Measurements from ENCODE around the gene CRMP1.

CRMP1 gene

GRCh38 chr4:5888222-5889001, 4.5 kb downstream of the CRMP1 start:
- no peak for DNase-seq (ENCODE audit: low read depth, low spot score)

- DNase-seq (ENCODE audit: low read depth, low spot score) = no peak
These were observed 5.3 kb downstream of the CRMP1 start for GRCh38 chr4:5887361-5888221.

- no peak for DNase-seq (ENCODE audit: low read depth, low spot score)
These were observed 5.9 kb downstream of the CRMP1 start for GRCh38 chr4:5887011-5887360.

GRCh38 chr4:5885733-5886132, 7.2 kb downstream of the CRMP1 start:
- DNase-seq (ENCODE audit: low read depth, low spot score) = no peak

GRCh38 chr4:5884796-5885195, 8.1 kb downstream of the CRMP1 start:
- DNase-seq (ENCODE audit: low read depth, low spot score) = no peak

GRCh38 chr4:5883916-5884315, 9.0 kb downstream of the CRMP1 start:
- no peak for DNase-seq (ENCODE audit: low read depth, low spot score)

- DNase-seq (ENCODE audit: low read depth, low spot score) = no peak
These were observed 9.9 kb downstream of the CRMP1 start for GRCh38 chr4:5882947-5883346.

GRCh38 chr4:5881340-5881739, 11.5 kb downstream of the CRMP1 start:
- DNase-seq (ENCODE audit: low read depth, low spot score) = no peak

- DNase-seq (ENCODE audit: low read depth, low spot score) = no peak
These were observed 14.5 kb downstream of the CRMP1 start for GRCh38 chr4:5878359-5878758.

GRCh38 chr4:5877392-5877791, 15.5 kb downstream of the CRMP1 start:
- DNase-seq (ENCODE audit: low read depth, low spot score) = no peak

- no peak for DNase-seq (ENCODE audit: low read depth, low spot score)
These were observed 18.0 kb downstream of the CRMP1 start for GRCh38 chr4:5874811-5875449.

GRCh38 chr4:5870701-5871100, 22.2 kb downstream of the CRMP1 start:
- DNase-seq (ENCODE audit: low read depth, low spot score) = no peak

GRCh38 chr4:5869966-5870619, 22.8 kb downstream of the CRMP1 start:
- no peak for DNase-seq (ENCODE audit: low read depth, low spot score)

- DNase-seq (ENCODE audit: low read depth, low spot score) = no peak
These were observed 25.0 kb downstream of the CRMP1 start for GRCh38 chr4:5867866-5868265.

GRCh38 chr4:5866841-5867813, 25.8 kb downstream of the CRMP1 start:
- DNase-seq (ENCODE audit: low read depth, low spot score) = no peak

GRCh38 chr4:5865896-5866599, 26.8 kb downstream of the CRMP1 start:
- no peak for DNase-seq (ENCODE audit: low read depth, low spot score)

- DNase-seq (ENCODE audit: low read depth, low spot score) = peak; percentile 21
These were observed 29.3 kb downstream of the CRMP1 start for GRCh38 chr4:5863461-5864113.

- no peak for DNase-seq (ENCODE audit: low read depth, low spot score)
These were observed 34.7 kb downstream of the CRMP1 start for GRCh38 chr4:5858020-5858769.

- no peak for DNase-seq (ENCODE audit: low read depth, low spot score)
These were observed 35.7 kb downstream of the CRMP1 start for GRCh38 chr4:5857199-5857598.

Data from smooth muscle cell of the brain vasculature (primary cell).